Measurements from ENCODE around the gene KRTAP10-11.

Gene KRTAP10-11

GRCh38 chr21:44611551-44611950, 34.7 kb upstream of the KRTAP10-11 start:
- H3K79me2 ChIP-seq (ENCODE audit: insufficient read depth, low read length), result no peaks in the 10 kb centered on the region
- no peak for DNase-seq
- peaks cover 21% of the 10 kb centered on the region for H3K9me3 ChIP-seq (ENCODE audit: insufficient read depth, low read length, severe bottlenecking)
- no peak for ATAC-seq (ENCODE audit: insufficient read depth, low read depth)
- no peaks in the 10 kb centered on the region for H4K20me1 ChIP-seq (ENCODE audit: insufficient read depth, low read length)
- H3K36me3 ChIP-seq (ENCODE audit: insufficient read depth, low read length), result no peaks in the 10 kb centered on the region
- no peaks in the 10 kb centered on the region for H3K27me3 ChIP-seq (ENCODE audit: insufficient read depth, low read length, poor library complexity)
- H3K27ac ChIP-seq (ENCODE audit: low read length), result no peak overlapping the region
- no peak overlapping the region for H3K4me3 ChIP-seq (ENCODE audit: low read depth in 1 of 2, low read length in 2 of 2)
- TF ChIP-seq CTCF (IDR thresholded peaks at IDR 0.05; ENCODE audit: borderline replicate concordance, extremely low read depth, low read length, poor library complexity, severe bottlenecking), result no peak
- TF ChIP-seq EZH2 (IDR thresholded peaks at IDR 0.05; ENCODE audit: borderline replicate concordance, low read depth, low read length, severe bottlenecking), result no peak
- no peak overlapping the region for H3K4me2 ChIP-seq (ENCODE audit: insufficient read depth, low read length)
- no peaks in the 10 kb centered on the region for H3K4me1 ChIP-seq (ENCODE audit: insufficient read depth, low read length)
- H3K9ac ChIP-seq (ENCODE audit: low read depth, low read length), result no peak overlapping the region
- H2AFZ ChIP-seq (ENCODE audit: low read depth, low read length), result no peak overlapping the region

DNA sequence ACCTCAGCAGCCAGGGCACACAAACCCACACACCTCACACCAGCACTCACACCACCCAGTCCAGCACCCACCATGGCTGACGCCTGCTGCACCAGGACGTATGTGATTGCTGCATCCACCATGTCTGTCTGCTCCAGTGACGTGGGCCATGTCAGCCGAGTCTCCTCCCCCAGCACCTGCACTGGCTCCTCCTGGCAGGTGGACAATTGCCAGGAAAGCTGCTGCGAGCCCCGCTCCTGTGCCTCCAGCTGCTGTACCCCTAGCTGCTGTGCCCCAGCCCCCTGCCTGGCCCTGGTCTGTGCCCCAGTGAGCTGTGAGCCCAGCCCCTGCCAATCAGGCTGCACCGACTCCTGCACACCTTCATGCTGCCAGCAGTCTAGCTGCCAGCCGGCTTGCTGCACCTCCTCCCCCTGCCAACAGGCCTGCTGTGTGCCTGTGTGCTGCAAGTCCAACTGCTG, 34.2 kb upstream of the KRTAP10-11 start, which contains the start of gene KRTAP10-8:
Gene KRTAP10-8, plus strand, starts transcription at position 51 of the 458 bp plus-strand sequence. Its CDS starts 22 bp downstream, at position 73.
- Histone ChIP-seq H3K79me2 (ENCODE audit: insufficient read depth, low read length) (no peaks in the 10 kb centered on the region), H3K9me3 (ENCODE audit: insufficient read depth, low read length, severe bottlenecking) (peaks cover 21% of the 10 kb centered on the region), H3K4me3 (ENCODE audit: low read depth in 1 of 2, low read length in 2 of 2) (no peak within 1 kb of the TSS), H3K9ac (ENCODE audit: low read depth, low read length) (no peak within 1 kb of the TSS), H3K4me2 (ENCODE audit: insufficient read depth, low read length) (no peak within 1 kb of the TSS), H4K20me1 (ENCODE audit: insufficient read depth, low read length) (no peaks in the 10 kb centered on the region), H2AFZ (ENCODE audit: low read depth, low read length) (no peak within 1 kb of the TSS), H3K36me3 (ENCODE audit: insufficient read depth, low read length) (no peaks in the 10 kb centered on the region), H3K27ac (ENCODE audit: low read length) (no peak within 1 kb of the TSS), H3K27me3 (ENCODE audit: insufficient read depth, low read length, poor library complexity) (no peaks in the 10 kb centered on the region), H3K4me1 (ENCODE audit: insufficient read depth, low read length) (no peaks in the 10 kb centered on the region)
- DNase-seq, result no peak
- TF ChIP-seq EZH2 (IDR thresholded peaks at IDR 0.05; ENCODE audit: borderline replicate concordance, low read depth, low read length, severe bottlenecking) (no peak), CTCF (IDR thresholded peaks at IDR 0.05; ENCODE audit: borderline replicate concordance, extremely low read depth, low read length, poor library complexity, severe bottlenecking) (no peak)
- ATAC-seq (ENCODE audit: insufficient read depth, low read depth), result no peak

- no peak overlapping the region for H2AFZ ChIP-seq (ENCODE audit: low read depth, low read length)
- H3K9me3 ChIP-seq (ENCODE audit: insufficient read depth, low read length, severe bottlenecking), result peaks cover 21% of the 10 kb centered on the region
Observed at GRCh38 chr21:44612669-44613229, 33.5 kb upstream of the KRTAP10-11 start.

More at GRCh38 chr21:44612669-44613229, 33.5 kb upstream of the KRTAP10-11 start:
- DNase-seq (no peak), ATAC-seq (ENCODE audit: insufficient read depth, low read depth) (no peak)
- TF ChIP-seq EZH2 (IDR thresholded peaks at IDR 0.05; ENCODE audit: borderline replicate concordance, low read depth, low read length, severe bottlenecking) (no peak), CTCF (IDR thresholded peaks at IDR 0.05; ENCODE audit: borderline replicate concordance, extremely low read depth, low read length, poor library complexity, severe bottlenecking) (no peak)
- Histone ChIP-seq H4K20me1 (ENCODE audit: insufficient read depth, low read length) (no peaks in the 10 kb centered on the region), H3K79me2 (ENCODE audit: insufficient read depth, low read length) (no peaks in the 10 kb centered on the region), H3K27me3 (ENCODE audit: insufficient read depth, low read length, poor library complexity) (no peaks in the 10 kb centered on the region), H3K4me3 (ENCODE audit: low read depth in 1 of 2, low read length in 2 of 2) (no peak overlapping the region), H3K9ac (ENCODE audit: low read depth, low read length) (no peak overlapping the region), H3K36me3 (ENCODE audit: insufficient read depth, low read length) (no peaks in the 10 kb centered on the region), H3K4me2 (ENCODE audit: insufficient read depth, low read length) (no peak overlapping the region), H3K4me1 (ENCODE audit: insufficient read depth, low read length) (no peaks in the 10 kb centered on the region), H3K27ac (ENCODE audit: low read length) (no peak overlapping the region)

Measured in DND-41 (cell line).